HG03442 (cell line): ENCODE results near the gene RSPH9.
A peak's percentile ranks its signal among the peaks of the same experiment; 100 is the strongest.
"Not testable (repeated sequence)": the region's sequence is repeated elsewhere in the genome, so short reads cannot be mapped to it uniquely, and the experiment has no call there.

ENCODE experiments used
- ATAC-seq: cut with Tn5 transposase; IDR thresholded peaks from one replicate; pipeline ENCODE4 v1.9.1; 2021; ENCODE audit warnings: mild to moderate bottlenecking, moderate library complexity; ENCODE audit not compliant: unreplicated experiment

Gene RSPH9

DNA sequence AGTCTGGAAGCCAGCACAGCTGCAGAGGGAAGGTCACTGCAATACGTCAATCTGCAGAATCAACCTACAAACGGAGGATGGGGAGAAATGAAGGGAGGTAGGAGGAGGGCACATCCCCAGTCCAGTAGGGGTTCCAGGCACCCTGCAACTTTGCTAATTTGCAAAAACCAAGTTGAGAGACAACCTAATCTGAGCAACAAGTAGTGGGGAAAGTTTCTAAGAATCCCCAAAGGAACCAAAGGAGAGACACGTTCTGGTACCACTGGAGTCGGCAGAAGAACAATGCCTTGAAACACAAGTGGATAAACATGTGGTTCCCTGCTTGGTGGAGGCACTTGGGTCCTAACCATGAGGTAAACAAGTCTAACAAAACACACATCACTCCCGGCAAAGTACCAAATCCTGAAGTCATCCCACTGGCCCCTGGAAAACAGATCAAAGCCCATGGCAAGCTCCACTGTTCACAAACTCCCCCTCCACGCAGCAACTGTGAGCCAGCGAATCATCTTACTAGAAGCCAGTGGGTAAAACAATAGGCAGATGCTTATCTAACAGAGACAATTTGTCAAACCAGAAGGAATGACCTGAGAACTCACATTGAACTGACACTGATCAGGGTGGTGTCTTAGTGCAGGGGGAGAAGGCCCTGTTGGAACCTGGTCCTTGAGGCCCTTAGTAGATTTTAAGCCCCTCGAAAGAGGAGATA, 38.0 kb downstream of the RSPH9 start:
- no peak for ATAC-seq

DNA sequence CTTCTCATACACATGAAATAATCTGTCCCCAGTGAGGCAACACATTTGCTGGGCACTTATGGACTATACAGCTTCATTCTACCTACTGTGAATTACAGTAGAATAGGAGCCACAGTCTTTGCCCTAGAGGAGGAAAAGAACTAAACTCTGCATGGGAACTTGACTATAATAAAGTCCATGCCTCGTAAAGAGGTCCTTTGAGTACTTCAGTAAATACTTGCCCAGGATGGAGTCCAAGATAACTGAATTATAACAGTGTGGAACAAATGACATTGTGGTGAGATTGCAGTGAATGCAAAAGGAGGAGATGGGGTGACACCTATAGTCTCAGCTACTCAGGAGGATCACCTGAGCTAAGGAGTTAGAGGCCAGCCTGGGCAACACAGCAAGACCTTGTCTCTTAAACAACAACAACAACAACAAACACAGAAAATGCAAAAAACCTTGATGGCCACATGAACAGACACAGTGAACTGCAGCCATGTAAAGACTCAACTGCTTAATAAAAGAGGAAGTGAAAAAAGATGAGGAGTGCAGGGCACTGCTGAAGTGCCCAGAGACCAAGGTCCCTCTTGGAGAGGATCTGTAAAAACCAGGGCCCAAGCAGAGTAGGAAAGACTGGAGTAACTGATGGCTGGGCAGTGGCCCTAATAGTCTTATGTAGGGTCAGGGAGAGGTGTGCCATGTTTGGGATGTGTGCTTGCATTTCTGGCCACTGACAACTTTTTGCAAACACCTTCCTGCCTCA, 39.0 kb downstream of the RSPH9 start:
- no peak for ATAC-seq

DNA sequence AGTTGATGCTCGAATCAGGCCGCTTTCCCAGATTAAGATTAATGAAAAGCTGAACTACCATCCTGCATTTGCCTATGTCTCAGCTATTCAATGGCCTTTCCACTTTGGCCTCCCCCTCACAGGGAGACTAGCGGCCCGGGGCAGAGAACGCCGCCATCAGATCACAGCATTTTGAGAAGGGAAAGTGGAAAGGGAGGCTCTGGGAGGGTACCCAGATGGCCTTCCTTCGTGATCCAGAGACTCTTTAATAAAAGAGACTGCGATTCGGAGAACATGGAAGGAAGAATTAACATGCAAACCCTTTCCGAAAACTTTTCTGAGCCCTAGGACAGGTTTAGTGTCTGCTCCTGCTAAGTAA, 42.2 kb downstream of the RSPH9 start:
- ATAC-seq = no peak

DNA sequence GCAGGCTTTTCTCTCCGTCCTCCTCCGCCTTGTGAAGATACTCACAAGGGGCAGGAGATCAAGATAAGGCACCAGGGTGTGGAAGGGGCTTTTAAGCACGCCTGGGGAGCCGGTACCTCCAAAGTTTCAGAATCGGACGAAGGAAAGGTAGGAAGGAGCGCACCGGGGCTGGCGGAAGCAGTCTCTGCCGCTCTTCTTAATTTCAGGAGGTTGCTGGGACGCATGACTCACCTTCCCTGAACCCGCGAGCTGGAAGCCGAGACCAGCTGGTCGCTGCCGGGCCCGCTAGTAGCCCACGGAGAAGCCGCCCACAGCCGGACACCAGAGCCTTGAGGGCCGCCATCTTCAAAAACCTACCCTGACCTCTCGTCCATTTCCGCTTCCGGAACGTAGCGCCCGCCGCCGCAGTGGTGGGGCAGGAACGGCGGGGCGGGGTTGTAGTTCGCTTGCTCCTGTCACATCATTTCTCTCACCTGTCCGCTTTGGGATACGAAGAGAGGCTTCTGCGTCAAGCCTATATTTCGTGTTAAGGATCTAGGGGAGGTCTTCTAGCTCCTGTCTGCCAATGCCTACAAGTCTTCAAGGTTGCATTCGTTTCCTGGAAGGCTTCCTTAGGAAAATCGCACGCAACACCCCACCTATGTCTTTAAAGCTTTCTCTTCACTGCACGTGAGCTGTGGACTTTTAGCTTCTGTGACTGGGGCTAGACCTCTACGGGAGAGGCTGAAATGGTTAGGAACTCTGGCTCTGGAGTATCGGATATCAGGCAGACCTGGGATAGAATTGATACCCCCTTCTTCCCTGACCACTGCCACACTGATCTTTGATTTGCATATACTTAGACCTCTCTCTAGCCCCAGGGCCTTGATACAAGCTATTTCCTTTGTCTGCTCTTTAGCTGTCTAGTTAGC, 42.9 kb downstream of the RSPH9 start, which contains the start of gene MRPS18A:
Gene MRPS18A, minus strand, starts transcription at position 355 of the 911 bp plus-strand sequence. Its CDS starts 12 bp downstream, at position 343.
- peak; percentile 94 for ATAC-seq

DNA sequence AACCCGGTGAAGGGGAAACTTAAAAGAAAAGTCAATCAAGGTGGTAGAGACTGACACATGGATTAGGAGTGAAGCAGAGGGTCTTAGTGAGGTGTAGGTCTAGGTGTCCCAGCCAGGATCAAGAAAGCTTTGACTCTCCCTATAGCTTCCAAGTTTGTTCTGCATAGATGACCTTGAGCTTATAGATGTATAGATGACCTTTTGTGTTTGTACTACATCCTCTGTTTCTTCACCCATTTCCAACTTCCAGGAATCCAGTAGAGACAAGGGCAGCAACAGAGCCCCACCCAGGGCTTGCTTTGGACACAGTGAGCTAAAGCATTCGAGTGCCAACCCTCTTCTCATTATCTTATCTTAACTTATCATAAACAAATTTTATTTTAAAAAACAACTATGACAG, 44.6 kb downstream of the RSPH9 start:
- no peak for ATAC-seq

DNA sequence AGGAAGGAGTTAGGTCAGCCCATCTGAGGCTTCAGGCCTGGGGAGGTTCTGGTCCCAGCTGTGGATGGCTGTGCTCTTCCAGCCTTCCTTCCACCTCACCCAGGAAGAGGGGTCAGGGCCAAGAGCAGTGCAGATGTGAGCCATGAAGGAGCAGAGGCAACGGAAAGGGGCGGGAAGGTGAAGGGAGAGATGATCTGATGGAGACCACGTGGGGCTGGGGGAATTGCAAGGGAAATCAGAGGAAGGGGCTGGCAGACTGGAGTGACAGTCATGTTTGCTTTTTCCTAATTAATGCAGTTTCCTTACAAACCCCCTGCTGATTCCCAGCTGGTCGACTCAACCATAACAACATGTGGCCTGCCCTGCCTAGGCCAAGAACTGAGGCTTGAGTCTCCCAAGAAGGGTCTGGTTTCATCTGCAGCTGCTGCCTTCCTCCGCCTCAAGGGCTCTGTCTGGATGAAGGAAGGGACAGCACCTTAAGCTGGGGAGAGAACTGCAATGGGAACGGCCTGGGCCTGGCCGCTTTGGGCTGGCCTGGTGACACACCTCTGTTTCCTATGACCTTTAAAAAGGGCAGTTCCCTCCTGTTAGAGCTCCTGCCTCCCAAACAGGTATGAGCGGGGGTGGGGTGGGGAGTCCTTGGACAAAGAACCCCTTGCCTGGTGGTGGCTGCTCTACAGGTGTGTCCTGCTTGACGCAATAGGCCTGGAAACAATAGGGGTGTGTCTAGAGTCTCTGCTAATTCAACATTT, 50.6 kb downstream of the RSPH9 start:
- ATAC-seq = no peak

DNA sequence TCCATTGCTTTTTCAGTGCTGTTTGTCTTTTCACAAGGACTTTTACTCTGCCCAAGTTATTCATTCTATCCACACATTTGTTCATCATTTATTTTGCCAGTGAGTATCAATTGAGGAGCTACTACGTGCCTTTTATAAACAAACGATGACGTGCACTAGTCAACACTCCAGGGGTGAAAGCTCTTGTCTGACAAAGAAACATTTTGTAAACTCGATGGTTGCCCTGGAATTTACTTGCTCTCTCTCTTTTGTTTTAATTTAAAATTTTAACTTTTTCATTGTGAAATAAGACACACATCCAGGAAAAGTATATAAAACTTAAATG, 51.1 kb downstream of the RSPH9 start:
- ATAC-seq = no peak

DNA sequence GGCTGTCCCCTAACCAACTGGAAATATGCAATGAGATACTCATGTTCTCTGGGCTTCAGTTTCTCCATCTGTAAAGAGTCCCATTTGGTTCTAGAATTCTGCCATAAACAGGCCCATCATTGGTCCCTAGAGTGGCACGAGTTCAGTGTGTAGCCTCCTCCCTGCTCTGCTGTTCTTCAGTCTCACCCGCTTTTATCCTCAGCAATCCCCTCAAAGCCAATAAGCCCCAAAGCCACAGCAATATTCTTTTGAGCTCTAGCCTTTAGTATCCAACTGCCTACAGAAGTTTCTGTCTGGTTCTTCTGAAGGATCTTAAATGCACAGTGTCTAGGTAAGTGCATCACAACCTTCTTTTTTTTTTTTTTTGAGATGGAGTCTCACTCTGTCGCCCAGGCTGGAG, 52.6 kb downstream of the RSPH9 start:
- ATAC-seq = no peak

DNA sequence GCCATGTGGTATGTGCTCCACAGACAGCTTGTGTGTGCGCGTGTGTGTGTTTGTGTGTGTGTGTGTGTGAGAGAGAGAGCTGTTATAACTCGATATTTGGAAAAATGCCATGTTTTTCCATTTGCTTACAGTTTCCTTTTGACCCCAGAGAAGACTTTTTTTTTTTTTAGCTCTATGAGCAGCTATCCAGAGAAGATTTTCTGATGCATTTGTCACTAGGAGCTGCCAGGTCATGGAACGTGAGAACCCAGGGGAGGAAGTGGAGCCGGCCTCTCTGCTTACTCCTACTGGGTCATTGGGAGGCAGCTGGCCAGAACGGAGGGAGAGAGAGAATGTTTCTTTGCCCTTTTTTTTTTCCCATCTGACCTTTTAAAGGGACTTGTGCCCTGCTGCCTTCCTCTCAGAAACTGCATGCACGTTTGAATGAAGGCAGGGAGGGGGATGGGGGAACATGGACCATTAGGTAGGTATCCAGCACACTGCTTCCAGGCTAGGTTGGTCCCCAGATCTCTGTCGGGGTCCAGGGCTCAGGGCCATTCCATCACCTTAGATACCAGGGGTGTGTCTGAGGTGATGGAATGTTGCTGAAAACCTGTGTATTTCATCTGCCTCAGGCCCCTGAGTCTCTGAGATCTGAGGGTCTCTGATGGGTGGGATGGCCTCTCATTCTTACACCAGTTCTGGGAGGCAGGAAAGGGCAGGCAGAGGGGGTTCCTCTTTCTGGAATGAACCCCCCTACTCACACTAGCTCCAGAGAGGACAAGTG, 53.9 kb downstream of the RSPH9 start:
- ATAC-seq = no peak

DNA sequence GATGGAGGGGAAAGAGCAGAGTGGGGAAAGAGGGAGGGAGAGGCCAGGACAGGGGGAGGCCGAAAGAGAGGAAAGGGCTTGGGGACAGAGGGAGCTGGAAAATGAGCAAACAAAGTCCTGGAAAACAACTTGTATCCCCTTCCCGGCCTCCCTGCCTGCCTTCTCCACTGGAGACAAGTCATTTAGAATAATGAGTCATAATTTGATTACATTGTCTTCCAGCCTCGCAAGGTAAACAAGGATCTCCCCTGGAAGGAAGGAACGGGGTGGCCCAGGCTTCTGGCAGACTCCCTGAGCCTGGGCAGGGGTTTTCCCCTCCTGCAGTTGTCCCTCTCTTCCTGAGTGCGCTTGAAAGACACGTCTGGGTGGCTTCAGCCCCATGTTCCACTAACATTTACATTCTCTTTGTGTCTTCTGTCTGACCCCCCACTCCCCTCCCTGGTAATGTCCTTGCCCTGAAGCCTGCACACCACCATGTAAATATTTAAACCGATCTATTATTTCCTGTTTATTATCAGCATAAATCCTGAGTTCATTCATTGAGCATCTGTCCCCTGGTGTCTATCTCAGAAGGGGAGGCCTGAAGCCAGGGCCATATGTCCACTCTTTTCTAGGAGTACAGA, 54.8 kb downstream of the RSPH9 start:
- ATAC-seq = no peak

DNA sequence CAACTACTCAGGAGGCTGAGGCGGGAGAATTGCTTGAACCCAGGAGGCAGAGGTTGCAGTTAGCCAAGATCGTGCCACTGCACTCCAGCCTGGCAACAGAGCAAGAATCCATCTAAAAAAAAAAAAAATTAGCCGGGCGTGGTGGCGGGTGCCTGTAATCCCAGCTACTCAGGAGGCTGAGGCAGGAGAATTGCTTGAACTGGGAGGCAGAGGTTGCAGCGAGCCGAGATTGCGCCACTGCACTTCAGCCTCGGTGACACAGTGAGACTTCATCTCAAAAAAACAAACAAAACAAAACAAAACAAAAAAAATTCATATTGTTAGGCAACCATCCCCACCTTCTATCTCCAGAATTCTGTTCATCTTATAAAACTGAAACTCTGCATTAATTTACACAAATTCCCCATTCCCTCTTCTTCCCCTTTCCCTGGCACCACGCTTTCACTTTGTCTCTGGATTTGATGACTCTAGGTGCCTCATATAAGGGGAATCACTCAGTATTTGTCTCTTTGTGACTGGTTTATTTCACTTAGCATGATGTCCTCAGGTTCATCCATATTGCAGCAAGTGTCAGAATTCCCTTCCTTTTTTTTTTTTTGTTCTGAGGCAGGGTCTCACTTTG, 56.2 kb downstream of the RSPH9 start:
- not testable (repeated sequence) for ATAC-seq

DNA sequence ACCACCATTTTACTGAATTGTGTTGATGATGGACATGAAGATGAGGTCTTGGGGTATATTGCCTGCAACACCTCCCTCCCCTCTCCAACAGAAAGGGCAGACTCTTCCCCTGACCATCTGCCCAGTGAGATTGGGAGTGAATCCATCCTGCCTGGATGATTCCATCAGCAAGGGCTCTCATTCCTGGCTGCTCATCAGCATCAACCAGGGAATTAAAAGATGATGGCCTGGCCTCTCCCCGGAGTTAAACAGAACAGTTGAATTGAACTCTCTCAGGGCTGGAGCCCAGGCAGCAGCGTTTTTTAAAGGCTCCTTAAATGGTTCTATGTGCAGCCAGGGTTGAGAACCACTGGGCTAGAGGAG, 57.3 kb downstream of the RSPH9 start:
- ATAC-seq = no peak

DNA sequence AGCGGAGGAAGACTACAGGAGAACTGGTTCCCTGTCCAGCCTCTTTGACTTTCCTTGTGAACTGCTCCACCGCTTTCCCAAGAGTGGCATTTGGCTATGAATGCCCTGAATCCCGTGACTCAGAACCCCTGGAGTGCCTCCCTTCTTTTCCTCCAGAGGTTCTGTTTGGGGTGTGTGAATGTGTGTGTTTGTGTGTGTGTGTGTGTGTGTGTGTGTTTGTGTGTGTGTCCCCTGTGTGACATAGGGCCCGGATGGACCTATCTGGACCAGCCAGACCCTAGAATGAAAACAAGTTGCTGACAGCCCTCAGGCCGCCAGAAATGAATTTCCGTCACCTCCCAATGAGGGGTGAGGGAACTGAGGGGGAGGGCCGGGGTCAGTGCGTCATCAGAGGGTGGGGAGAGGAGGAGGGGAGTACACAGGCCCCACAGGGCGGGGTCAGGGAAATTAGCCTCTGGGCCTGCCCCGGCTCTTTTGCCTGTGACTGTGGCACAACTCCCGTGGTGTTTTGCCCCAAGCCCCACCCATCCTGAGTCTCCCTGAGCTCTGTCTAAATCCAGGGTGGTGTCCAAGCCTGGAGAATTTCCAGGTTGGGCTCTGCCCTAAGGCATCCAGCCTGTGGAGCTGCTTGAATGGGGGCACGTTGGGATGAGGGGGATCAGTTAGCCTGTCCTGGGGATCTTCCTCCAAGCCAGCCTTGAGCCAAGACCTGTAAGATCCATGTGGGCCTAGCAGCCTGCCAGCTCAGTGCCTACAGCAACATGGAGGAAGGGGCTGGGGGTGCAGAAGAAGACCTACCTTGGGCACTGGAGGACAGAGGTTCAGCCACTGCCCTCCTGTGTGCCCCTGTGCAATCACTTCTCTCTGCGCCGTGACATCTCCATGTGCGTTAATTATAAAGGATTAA, 58.0 kb downstream of the RSPH9 start:
- no peak for ATAC-seq

DNA sequence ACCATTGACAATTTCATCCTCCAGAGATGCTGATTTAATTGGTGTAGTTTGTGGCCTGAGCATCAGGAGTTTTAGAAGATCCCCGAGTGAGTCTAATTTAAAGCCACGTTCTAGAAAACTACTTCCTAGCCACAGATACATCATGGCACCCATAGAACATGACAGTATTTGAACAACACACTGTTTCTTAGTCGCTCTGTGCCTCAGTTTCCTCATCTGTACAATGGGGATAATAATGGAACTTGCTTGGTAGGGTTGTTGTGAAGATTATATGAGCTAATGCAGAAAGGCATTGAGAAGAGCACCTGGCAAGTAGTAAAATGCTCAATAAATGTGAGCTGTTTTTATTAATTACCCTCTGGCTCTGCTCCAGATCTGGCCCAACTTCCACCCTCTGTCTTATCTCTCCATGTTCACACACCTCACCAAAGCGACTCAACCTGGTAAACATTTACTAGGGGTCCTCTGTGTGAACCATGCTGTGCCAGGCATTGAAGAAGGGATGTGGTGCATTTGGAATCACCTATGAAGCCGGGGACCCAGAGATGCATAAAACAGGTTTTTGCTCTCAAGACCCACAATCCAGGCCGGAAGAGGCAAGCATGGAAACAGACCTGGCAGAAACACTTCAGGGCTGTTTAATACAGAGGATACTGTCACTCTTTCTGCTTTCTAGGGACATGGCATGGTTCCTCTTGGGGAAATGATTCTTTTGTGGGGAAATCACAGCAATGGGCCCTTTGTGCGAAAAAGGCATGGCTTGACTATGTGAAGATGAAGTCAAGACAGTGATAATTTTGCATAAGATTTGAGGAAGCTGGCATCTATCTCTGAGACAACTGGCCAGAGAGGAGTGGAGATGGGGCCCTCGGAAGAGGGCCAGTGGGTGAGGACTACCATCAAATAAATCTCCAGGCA, 58.9 kb downstream of the RSPH9 start:
- no peak for ATAC-seq

DNA sequence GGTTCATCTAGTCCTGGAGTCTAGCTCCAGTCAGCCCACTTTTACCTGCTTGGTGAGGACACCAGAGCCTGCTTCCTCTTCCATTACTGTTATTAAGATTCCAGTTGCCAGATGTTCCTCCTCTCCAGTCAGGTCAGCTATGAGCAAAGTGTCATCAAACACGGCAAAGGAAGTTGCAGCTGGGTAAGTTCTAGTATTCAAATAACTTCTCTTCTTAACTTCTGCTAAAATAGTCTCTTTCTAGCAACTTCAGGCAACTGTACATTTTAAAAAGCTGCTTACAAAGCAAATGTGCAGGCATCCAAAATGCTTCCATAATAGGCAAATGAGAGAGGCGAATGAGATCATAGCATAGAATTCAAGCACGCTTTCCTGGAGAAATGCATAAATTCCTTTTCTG, 61.2 kb downstream of the RSPH9 start:
- no peak for ATAC-seq

DNA sequence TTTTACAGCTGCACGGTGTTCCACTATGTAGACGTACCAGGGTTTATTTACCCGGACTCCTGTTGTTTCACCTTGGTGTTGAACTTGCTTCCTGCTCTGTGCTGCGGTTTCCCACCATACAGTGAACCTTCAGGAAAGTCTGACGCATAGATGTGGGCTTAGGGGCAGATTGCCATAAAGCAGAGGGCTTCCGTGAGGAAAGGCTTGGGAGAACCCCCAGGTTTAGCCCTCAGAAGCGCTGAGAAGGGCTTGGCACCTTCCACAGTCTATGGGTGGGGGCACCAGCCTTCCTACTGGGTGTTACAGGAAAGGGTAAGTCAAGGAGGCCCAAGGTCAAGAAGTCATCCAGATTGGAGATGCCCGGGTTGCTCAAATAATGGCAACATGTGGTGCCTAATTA, 62.0 kb downstream of the RSPH9 start:
- no peak for ATAC-seq

DNA sequence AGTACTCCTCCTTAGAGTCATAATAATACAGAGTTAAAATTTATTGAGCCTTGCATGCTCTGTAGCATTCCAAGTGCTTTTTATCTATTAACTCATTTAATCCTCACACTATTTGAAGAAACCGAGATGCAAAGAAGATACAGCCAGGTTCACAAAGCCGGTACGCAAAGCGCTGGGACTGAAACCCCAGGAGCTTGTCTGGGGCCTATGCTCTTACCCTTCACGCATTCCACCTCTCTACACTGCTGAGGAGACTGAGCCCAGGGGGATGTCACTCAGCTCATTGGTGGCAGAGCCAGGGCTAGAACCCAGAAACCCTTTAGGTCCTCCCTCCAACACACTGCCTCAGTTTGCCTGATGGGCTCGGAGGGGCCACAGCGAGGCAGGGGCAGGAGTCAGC, 62.4 kb downstream of the RSPH9 start:
- ATAC-seq = no peak
